ENCODE results near the gene AHNAK2.
A peak's percentile ranks its signal among the peaks of the same experiment; 100 is the strongest.

AHNAK2 gene

GRCh38 chr14:104976198-104977007 lies 1.8 kb downstream of the AHNAK2 start:
- Histone ChIP-seq H3K4me1 (ENCODE audit: control insufficient read depth in 2 of 2, insufficient read depth in 1 of 2, low read depth in 1 of 2, low read length in 2 of 2) (peaks cover 25 to 30% of the 10 kb centered on the region in 2 donors), H2BK12ac (ENCODE audit: low read length) (peak overlapping the region; percentile 73), H3K23ac (ENCODE audit: low read depth, low read length, poor library complexity) (peak overlapping the region; percentile 85), H2AK5ac (ENCODE audit: low read depth, low read length) (peak overlapping the region; percentile 99), H2BK15ac (ENCODE audit: low read length) (peak overlapping the region; percentile 75), H3K27ac (replicated peaks; ENCODE audit: low read length) (no peak overlapping the region), H3K18ac (ENCODE audit: low read length) (peak overlapping the region; percentile 83), H3K4me2 (ENCODE audit: insufficient read depth, low read length, poor library complexity, severe bottlenecking) (no peak overlapping the region), H3K36me3 (replicated peaks in 1 of 2; ENCODE audit: control insufficient read depth in 2 of 2, insufficient read depth in 2 of 2, low read length in 2 of 2) (no peaks in the 10 kb centered on the region), H3K79me1 (ENCODE audit: low read depth, low read length) (peaks cover 2% of the 10 kb centered on the region), H3K14ac (ENCODE audit: low read length) (peak overlapping the region; percentile 1), H2AFZ (ENCODE audit: low read length) (no peak overlapping the region), H3K9ac (ENCODE audit: low read depth, low read length, poor library complexity) (peak overlapping the region; percentile 21), H3K4me3 (ENCODE audit: low read length in 2 of 2) (no peak overlapping the region), H3K9me3 (replicated peaks in 1 of 2; ENCODE audit: control insufficient read depth in 2 of 2, insufficient read depth in 1 of 2, low read depth in 1 of 2, low read length in 2 of 2) (no peaks in the 10 kb centered on the region), H2BK120ac (ENCODE audit: low read depth, low read length) (peak overlapping the region; percentile 94), H4K8ac (ENCODE audit: low read depth, low read length) (no peak overlapping the region), H4K91ac (ENCODE audit: low read depth, low read length, poor library complexity) (no peak overlapping the region), H3K4ac (ENCODE audit: low read length) (no peak overlapping the region), H3K27me3 (ENCODE audit: control insufficient read depth in 3 of 3, insufficient read depth in 3 of 3, low read depth in 1 of 3, low read length in 3 of 3) (peaks cover 5 to 92% (median 37%) of the 10 kb centered on the region in 3 experiments), H2BK5ac (ENCODE audit: low read length) (peak overlapping the region; percentile 90)
- no CpG with 5 or more reads among the region's 21 CpGs for WGBS, 2 donors (ENCODE audit: extremely low coverage in 2 of 2, insufficient read length in 2 of 2, insufficient replicate concordance in 1 of 2)
- DNase-seq (ENCODE audit: low spot score), result peak; percentile 67

- no CpG with 5 or more reads among the region's 21 CpGs for WGBS, 2 donors (ENCODE audit: extremely low coverage in 2 of 2, insufficient read length in 2 of 2, insufficient replicate concordance in 1 of 2)
- DNase-seq (ENCODE audit: low spot score), result no peak
- no peaks in the 10 kb centered on the region for H3K9me3 ChIP-seq (replicated peaks in 1 of 2; ENCODE audit: control insufficient read depth in 2 of 2, insufficient read depth in 1 of 2, low read depth in 1 of 2, low read length in 2 of 2)
These were observed 2.5 kb downstream of the AHNAK2 start for GRCh38 chr14:104975481-104976197.

GRCh38 chr14:104974665-104975390 lies 3.3 kb downstream of the AHNAK2 start:
- no peak overlapping the region for H2AFZ ChIP-seq (ENCODE audit: low read length)
- peaks cover 5 to 88% (median 35%) of the 10 kb centered on the region in 3 experiments for H3K27me3 ChIP-seq (ENCODE audit: control insufficient read depth in 3 of 3, insufficient read depth in 3 of 3, low read depth in 1 of 3, low read length in 3 of 3)
- peak overlapping the region; percentile 59 for H2AK5ac ChIP-seq (ENCODE audit: low read depth, low read length)
- peak overlapping the region; percentile 66 for H2BK5ac ChIP-seq (ENCODE audit: low read length)
- no peak overlapping the region for H3K23ac ChIP-seq (ENCODE audit: low read depth, low read length, poor library complexity)
- H2BK15ac ChIP-seq (ENCODE audit: low read length), result peak overlapping the region; percentile 85
- H3K4me3 ChIP-seq (ENCODE audit: low read length in 2 of 2), result no peak overlapping the region
- peaks cover 25 to 35% of the 10 kb centered on the region in 2 donors for H3K4me1 ChIP-seq (ENCODE audit: control insufficient read depth in 2 of 2, insufficient read depth in 1 of 2, low read depth in 1 of 2, low read length in 2 of 2)
- H3K9ac ChIP-seq (ENCODE audit: low read depth, low read length, poor library complexity), result no peak overlapping the region
- H3K4me2 ChIP-seq (ENCODE audit: insufficient read depth, low read length, poor library complexity, severe bottlenecking), result no peak overlapping the region
- peak overlapping the region; percentile 87 for H2BK120ac ChIP-seq (ENCODE audit: low read depth, low read length)
- H3K36me3 ChIP-seq (replicated peaks in 1 of 2; ENCODE audit: control insufficient read depth in 2 of 2, insufficient read depth in 2 of 2, low read length in 2 of 2), result no peaks in the 10 kb centered on the region
- H3K27ac ChIP-seq (replicated peaks; ENCODE audit: low read length), result no peak overlapping the region
- no peaks in the 10 kb centered on the region for H3K79me1 ChIP-seq (ENCODE audit: low read depth, low read length)
- H3K9me3 ChIP-seq (replicated peaks in 1 of 2; ENCODE audit: control insufficient read depth in 2 of 2, insufficient read depth in 1 of 2, low read depth in 1 of 2, low read length in 2 of 2), result no peaks in the 10 kb centered on the region
- no peak overlapping the region for H3K14ac ChIP-seq (ENCODE audit: low read length)
- no peak overlapping the region for H4K91ac ChIP-seq (ENCODE audit: low read depth, low read length, poor library complexity)
- no peak for DNase-seq (ENCODE audit: low spot score)
- H4K8ac ChIP-seq (ENCODE audit: low read depth, low read length), result no peak overlapping the region
- WGBS, 2 donors (ENCODE audit: extremely low coverage in 2 of 2, insufficient read length in 2 of 2, insufficient replicate concordance in 1 of 2), result no CpG with 5 or more reads among the region's 14 CpGs
- peak overlapping the region; percentile 46 for H2BK12ac ChIP-seq (ENCODE audit: low read length)
- H3K18ac ChIP-seq (ENCODE audit: low read length), result peak overlapping the region; percentile 60
- H3K4ac ChIP-seq (ENCODE audit: low read length), result no peak overlapping the region

More at GRCh38 chr14:104975481-104976197, 2.5 kb downstream of the AHNAK2 start:
- H3K14ac ChIP-seq (ENCODE audit: low read length), result no peak overlapping the region
- H3K4ac ChIP-seq (ENCODE audit: low read length), result no peak overlapping the region
- peak overlapping the region; percentile 46 for H2BK12ac ChIP-seq (ENCODE audit: low read length)
- H3K23ac ChIP-seq (ENCODE audit: low read depth, low read length, poor library complexity), result peak overlapping the region; percentile 57
- H3K27ac ChIP-seq (replicated peaks; ENCODE audit: low read length), result no peak overlapping the region
- H2BK15ac ChIP-seq (ENCODE audit: low read length), result peak overlapping the region; percentile 65
- peak overlapping the region; percentile 79 for H3K9ac ChIP-seq (ENCODE audit: low read depth, low read length, poor library complexity)
- peaks cover 5 to 89% (median 37%) of the 10 kb centered on the region in 3 experiments for H3K27me3 ChIP-seq (ENCODE audit: control insufficient read depth in 3 of 3, insufficient read depth in 3 of 3, low read depth in 1 of 3, low read length in 3 of 3)
- H3K18ac ChIP-seq (ENCODE audit: low read length), result peak overlapping the region; percentile 85
- H2AFZ ChIP-seq (ENCODE audit: low read length), result no peak overlapping the region
- no peak overlapping the region for H4K91ac ChIP-seq (ENCODE audit: low read depth, low read length, poor library complexity)
- H2AK5ac ChIP-seq (ENCODE audit: low read depth, low read length), result peak overlapping the region; percentile 59
- no peak overlapping the region for H4K8ac ChIP-seq (ENCODE audit: low read depth, low read length)
- H3K4me2 ChIP-seq (ENCODE audit: insufficient read depth, low read length, poor library complexity, severe bottlenecking), result no peak overlapping the region
- H3K4me1 ChIP-seq (ENCODE audit: control insufficient read depth in 2 of 2, insufficient read depth in 1 of 2, low read depth in 1 of 2, low read length in 2 of 2), result peaks cover 25 to 31% of the 10 kb centered on the region in 2 donors
- H3K4me3 ChIP-seq (ENCODE audit: low read length in 2 of 2), result no peak overlapping the region
- no peaks in the 10 kb centered on the region for H3K36me3 ChIP-seq (replicated peaks in 1 of 2; ENCODE audit: control insufficient read depth in 2 of 2, insufficient read depth in 2 of 2, low read length in 2 of 2)
- peak overlapping the region; percentile 87 for H2BK120ac ChIP-seq (ENCODE audit: low read depth, low read length)
- H3K79me1 ChIP-seq (ENCODE audit: low read depth, low read length), result peaks cover 2% of the 10 kb centered on the region
- peak overlapping the region; percentile 90 for H2BK5ac ChIP-seq (ENCODE audit: low read length)

All from neuronal stem cell (in vitro differentiated cells).